DOHH2 (cell line): Measurements from ENCODE around the gene SEMA3D.

Experiments used
- EZH2phosphoT487 ChIP-seq: fragments of 200-600 bp; sonication (generic); IDR thresholded peaks from 2 replicates; pipeline ENCODE4 v1.6.1; 2017; ENCODE audit warnings: borderline replicate concordance, mild to moderate bottlenecking, antibody characterized with exemption, low read length, moderate library complexity, mixed read lengths
- TF ChIP-seq, protein P1 (sequence below): fragments of 200-600 bp; sonication (generic); IDR thresholded peaks from one replicate; pipeline ENCODE4 v1.5.1; 2014; ENCODE audit warnings: antibody characterized with exemption, mild to moderate bottlenecking, low read depth, low read length; ENCODE audit not compliant: poor library complexity, severe bottlenecking

DNA sequence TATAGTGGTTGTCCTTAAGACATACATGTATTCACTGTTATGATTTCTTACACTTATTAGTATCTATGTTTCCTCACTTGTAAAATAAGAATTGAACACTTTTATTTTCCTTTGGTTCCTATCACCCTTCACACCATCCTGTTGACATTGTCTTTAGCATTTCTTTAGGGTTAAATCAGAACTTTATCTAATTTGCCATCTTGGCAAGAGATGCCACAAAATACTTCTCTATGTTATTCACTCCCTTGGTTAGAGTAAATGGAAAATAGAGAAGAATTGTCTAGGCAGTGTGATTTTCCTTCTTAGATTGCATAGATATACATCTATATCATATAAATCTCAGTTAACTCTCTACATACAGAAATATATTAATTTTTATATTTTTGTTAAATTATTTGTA, 204.7 kb downstream of the SEMA3D start:
- TF ChIP-seq, protein P1, sequence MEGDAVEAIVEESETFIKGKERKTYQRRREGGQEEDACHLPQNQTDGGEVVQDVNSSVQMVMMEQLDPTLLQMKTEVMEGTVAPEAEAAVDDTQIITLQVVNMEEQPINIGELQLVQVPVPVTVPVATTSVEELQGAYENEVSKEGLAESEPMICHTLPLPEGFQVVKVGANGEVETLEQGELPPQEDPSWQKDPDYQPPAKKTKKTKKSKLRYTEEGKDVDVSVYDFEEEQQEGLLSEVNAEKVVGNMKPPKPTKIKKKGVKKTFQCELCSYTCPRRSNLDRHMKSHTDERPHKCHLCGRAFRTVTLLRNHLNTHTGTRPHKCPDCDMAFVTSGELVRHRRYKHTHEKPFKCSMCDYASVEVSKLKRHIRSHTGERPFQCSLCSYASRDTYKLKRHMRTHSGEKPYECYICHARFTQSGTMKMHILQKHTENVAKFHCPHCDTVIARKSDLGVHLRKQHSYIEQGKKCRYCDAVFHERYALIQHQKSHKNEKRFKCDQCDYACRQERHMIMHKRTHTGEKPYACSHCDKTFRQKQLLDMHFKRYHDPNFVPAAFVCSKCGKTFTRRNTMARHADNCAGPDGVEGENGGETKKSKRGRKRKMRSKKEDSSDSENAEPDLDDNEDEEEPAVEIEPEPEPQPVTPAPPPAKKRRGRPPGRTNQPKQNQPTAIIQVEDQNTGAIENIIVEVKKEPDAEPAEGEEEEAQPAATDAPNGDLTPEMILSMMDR: no peak
- no peak for TF ChIP-seq EZH2phosphoT487
